HUES64 (cell line): ENCODE data around the gene YOD1.
"Not testable (repeated sequence)": the region's sequence is repeated elsewhere in the genome, so short reads cannot be mapped to it uniquely, and the experiment has no call there.

Experiments
- H3K27ac ChIP-seq: 2 replicates; pipeline ENCODE4 v1.7.0; 2013; ENCODE audit warnings: low read depth, low read length, inconsistent platforms
- H3K27me3 ChIP-seq: 2 replicates; pipeline ENCODE4 v1.6.1; 2013; ENCODE audit warnings: mild to moderate bottlenecking, low read length; ENCODE audit not compliant: insufficient read depth
- H3K36me3 ChIP-seq: 2 replicates; pipeline ENCODE4 v1.6.1; 2013; ENCODE audit warnings: mild to moderate bottlenecking, low read length; ENCODE audit not compliant: insufficient read depth
- H3K4me1 ChIP-seq: 2 replicates; pipeline ENCODE4 v1.6.1; 2013; ENCODE audit warnings: mild to moderate bottlenecking, low read length, moderate library complexity; ENCODE audit not compliant: insufficient read depth
- H3K4me3 ChIP-seq: 2 replicates; pipeline ENCODE4 v1.5.1; 2013; ENCODE audit warnings: mild to moderate bottlenecking, low read length, moderate library complexity
- H3K9ac ChIP-seq: 2 replicates; pipeline ENCODE4 v1.6.1; 2013; ENCODE audit warnings: mild to moderate bottlenecking, low read depth, low read length
- H3K9me3 ChIP-seq: 2 replicates; pipeline ENCODE4 v1.6.1; 2013; ENCODE audit warnings: low read depth, low read length; ENCODE audit not compliant: insufficient read depth
- WGBS: fragments of 150-250, 120-280 bp; methylation state at CpG from one replicate; pipeline ENCODE4 v1.1.7; 2013; ENCODE audit warnings: missing lambda C conversion rate; 5-methylcytosine and 5-hydroxymethylcytosine counted together

YOD1 gene

GRCh38 chr1:207047505-207047904 lies 3.5 kb downstream of the YOD1 start:
- Histone ChIP-seq H3K9me3 (no peaks in the 10 kb centered on the region), H3K4me3 (no peak overlapping the region), H3K4me1 (peaks cover 31% of the 10 kb centered on the region), H3K27me3 (no peaks in the 10 kb centered on the region), H3K9ac (no peak overlapping the region), H3K27ac (no peak overlapping the region), H3K36me3 (peaks cover 49% of the 10 kb centered on the region)
- 95% methylated on average over 1 of the region's 1 CpG for WGBS

- H3K27ac ChIP-seq: no peak overlapping the region
- peaks cover 28% of the 10 kb centered on the region for H3K4me1 ChIP-seq
- H3K9ac ChIP-seq: no peak overlapping the region
- peaks cover 49% of the 10 kb centered on the region for H3K36me3 ChIP-seq
- H3K27me3 ChIP-seq: no peaks in the 10 kb centered on the region
- H3K9me3 ChIP-seq: no peaks in the 10 kb centered on the region
- no peak overlapping the region for H3K4me3 ChIP-seq
- 100% methylated on average over 1 of the region's 2 CpGs for WGBS
Observed at GRCh38 chr1:207045453-207045852, 5.6 kb downstream of the YOD1 start.

GRCh38 chr1:207041397-207041796 lies 9.6 kb downstream of the YOD1 start:
- H3K9ac ChIP-seq, H3K27ac ChIP-seq, H3K9me3 ChIP-seq, H3K27me3 ChIP-seq, H3K4me3 ChIP-seq, H3K4me1 ChIP-seq: not testable (repeated sequence)
- peaks cover 16% of the 10 kb centered on the region for H3K36me3 ChIP-seq
- WGBS: 100% methylated on average over 2 of the region's 2 CpGs

GRCh38 chr1:207040181-207040533 lies 10.9 kb downstream of the YOD1 start:
- H3K36me3 ChIP-seq: peaks cover 5% of the 10 kb centered on the region; the same call in 1 of the 2 replicates
- H3K9ac ChIP-seq: no peak overlapping the region
- no peak overlapping the region for H3K4me3 ChIP-seq
- no peaks in the 10 kb centered on the region for H3K9me3 ChIP-seq
- no peaks in the 10 kb centered on the region for H3K4me1 ChIP-seq
- H3K27me3 ChIP-seq: no peaks in the 10 kb centered on the region
- H3K27ac ChIP-seq: no peak overlapping the region
- 79% methylated on average over 3 of the region's 3 CpGs for WGBS

- no peak overlapping the region for H3K27ac ChIP-seq
- no peaks in the 10 kb centered on the region for H3K4me1 ChIP-seq
- no peaks in the 10 kb centered on the region for H3K9me3 ChIP-seq
- no peaks in the 10 kb centered on the region for H3K27me3 ChIP-seq
- no peak overlapping the region for H3K4me3 ChIP-seq
- no peak overlapping the region for H3K9ac ChIP-seq
- WGBS: 88% methylated on average over 3 of the region's 4 CpGs
- H3K36me3 ChIP-seq: no peaks in the 10 kb centered on the region
Observed at GRCh38 chr1:207039380-207040180, 11.4 kb downstream of the YOD1 start.

GRCh38 chr1:207036865-207037264 lies 14.1 kb downstream of the YOD1 start:
- Histone ChIP-seq H3K27ac (no peak overlapping the region), H3K4me3 (no peak overlapping the region)
- no CpG with 5 or more reads among the region's 1 CpG for WGBS

GRCh38 chr1:207035877-207036551 lies 15.0 kb downstream of the YOD1 start:
- no peaks in the 10 kb centered on the region for H3K27me3 ChIP-seq
- peaks cover 19% of the 10 kb centered on the region for H3K4me1 ChIP-seq
- no peaks in the 10 kb centered on the region for H3K9me3 ChIP-seq
- H3K27ac ChIP-seq: no peak overlapping the region
- 84% methylated on average over 3 of the region's 4 CpGs for WGBS
- no peak overlapping the region for H3K4me3 ChIP-seq
- H3K9ac ChIP-seq: no peak overlapping the region
- H3K36me3 ChIP-seq: no peaks in the 10 kb centered on the region

More at GRCh38 chr1:207036865-207037264, 14.1 kb downstream of the YOD1 start:
- H3K9me3 ChIP-seq: no peaks in the 10 kb centered on the region
- no peaks in the 10 kb centered on the region for H3K27me3 ChIP-seq
- no peaks in the 10 kb centered on the region for H3K36me3 ChIP-seq
- H3K4me1 ChIP-seq: peaks cover 16% of the 10 kb centered on the region
- H3K9ac ChIP-seq: no peak overlapping the region

GRCh38 chr1:207034998-207035397 lies 16.0 kb downstream of the YOD1 start:
- no peak overlapping the region for H3K9ac ChIP-seq
- no peaks in the 10 kb centered on the region for H3K36me3 ChIP-seq
- peaks cover 25% of the 10 kb centered on the region for H3K4me1 ChIP-seq
- no peaks in the 10 kb centered on the region for H3K27me3 ChIP-seq
- no peak overlapping the region for H3K27ac ChIP-seq
- no peak overlapping the region for H3K4me3 ChIP-seq
- H3K9me3 ChIP-seq: no peaks in the 10 kb centered on the region

GRCh38 chr1:207034208-207034607 lies 16.8 kb downstream of the YOD1 start:
- H3K4me1 ChIP-seq: peaks cover 30% of the 10 kb centered on the region
- H3K27ac ChIP-seq: no peak overlapping the region
- no peaks in the 10 kb centered on the region for H3K27me3 ChIP-seq
- H3K9ac ChIP-seq: no peak overlapping the region
- no peaks in the 10 kb centered on the region for H3K9me3 ChIP-seq
- WGBS: 90% methylated on average over 1 of the region's 1 CpG
- no peak overlapping the region for H3K4me3 ChIP-seq
- no peaks in the 10 kb centered on the region for H3K36me3 ChIP-seq

- peaks cover 30% of the 10 kb centered on the region for H3K4me1 ChIP-seq
- 0 out of 2 replicates have a peak overlapping the region, but pooled peaks have one; percentile 24 for H3K27ac ChIP-seq
- 0 out of 2 replicates have a peak overlapping the region, but pooled peaks have one; percentile 13 for H3K4me3 ChIP-seq
- 88% methylated on average over 1 of the region's 2 CpGs for WGBS
- no peaks in the 10 kb centered on the region for H3K36me3 ChIP-seq
- no peak overlapping the region; the same call in 1 of the 2 replicates for H3K9ac ChIP-seq
- no peaks in the 10 kb centered on the region for H3K27me3 ChIP-seq
- H3K9me3 ChIP-seq: no peaks in the 10 kb centered on the region
Observed at GRCh38 chr1:207033302-207033701, 17.7 kb downstream of the YOD1 start.

GRCh38 chr1:207032528-207033017 lies 18.4 kb downstream of the YOD1 start, which contains the start of gene C1orf116:
Gene C1orf116 (minus strand): TSS chr1:207032756. CDS start chr1:207027598, 5,158 bp downstream.
- H3K9ac ChIP-seq: no peak within 1 kb of the TSS; the same call in 1 of the 2 replicates
- no peaks in the 10 kb centered on the region for H3K36me3 ChIP-seq
- peaks cover 30% of the 10 kb centered on the region for H3K4me1 ChIP-seq
- peak within 1 kb of the TSS; percentile 22 for H3K4me3 ChIP-seq
- 6% methylated on average over 1 of the region's 1 CpG for WGBS
- no peaks in the 10 kb centered on the region for H3K9me3 ChIP-seq
- H3K27me3 ChIP-seq: no peaks in the 10 kb centered on the region
- peak within 1 kb of the TSS; percentile 24; the same call in 1 of the 2 replicates for H3K27ac ChIP-seq
